NCI-H1417 (cell line): ENCODE data around the gene TSHR.
"Not testable (repeated sequence)": the region's sequence is repeated elsewhere in the genome, so short reads cannot be mapped to it uniquely, and the experiment has no call there.

ENCODE experiments used
- DNase-seq, 3 experiments: peaks; one replicate each; lab custom pipeline; 2025; lab: John Stamatoyannopoulos, UW

The TSHR gene

GRCh38 chr14:80996049-80996901, 40.9 kb downstream of the TSHR start:
- peak; percentile 39 to 80 (median 79) for DNase-seq

- no peak for DNase-seq
Observed at GRCh38 chr14:81001447-81001846, 46.0 kb downstream of the TSHR start.

- no peak for DNase-seq
Observed at GRCh38 chr14:81004575-81004974, 49.2 kb downstream of the TSHR start.

GRCh38 chr14:81005540-81006228, 50.3 kb downstream of the TSHR start:
- DNase-seq: no peak

GRCh38 chr14:81006266-81006665, 50.8 kb downstream of the TSHR start:
- no peak for DNase-seq

- DNase-seq: no peak
Observed at GRCh38 chr14:81007131-81007530, 51.7 kb downstream of the TSHR start.

- DNase-seq: no peak
Observed at GRCh38 chr14:81009346-81009745, 53.9 kb downstream of the TSHR start.

GRCh38 chr14:81018251-81018650, 62.8 kb downstream of the TSHR start:
- DNase-seq: no peak

GRCh38 chr14:81018684-81019083, 63.3 kb downstream of the TSHR start:
- DNase-seq: no peak

GRCh38 chr14:81019113-81019512, 63.7 kb downstream of the TSHR start:
- not testable (repeated sequence) for DNase-seq

- DNase-seq: no peak
Observed at GRCh38 chr14:81023095-81023710, 67.8 kb downstream of the TSHR start.

- DNase-seq: no peak
Observed at GRCh38 chr14:81028461-81028860, 73.0 kb downstream of the TSHR start.

- peak in 1 of 3 experiments; percentile 52 for DNase-seq
Observed at GRCh38 chr14:81031488-81031887, 76.1 kb downstream of the TSHR start.

- DNase-seq: no peak
Observed at GRCh38 chr14:81033698-81034240, 78.3 kb downstream of the TSHR start.

GRCh38 chr14:81042438-81042837, 87.0 kb downstream of the TSHR start:
- no peak for DNase-seq

- DNase-seq: no peak
Observed at GRCh38 chr14:81051547-81051946, 96.1 kb downstream of the TSHR start.

GRCh38 chr14:81054057-81054456, 98.6 kb downstream of the TSHR start:
- DNase-seq: not testable (repeated sequence)

- no peak for DNase-seq
Observed at GRCh38 chr14:81055971-81056370, 100.5 kb downstream of the TSHR start.

- no peak for DNase-seq
Observed at GRCh38 chr14:81062380-81062779, 107.0 kb downstream of the TSHR start.

GRCh38 chr14:81062816-81063215, 107.4 kb downstream of the TSHR start:
- peak in 1 of 3 experiments; percentile 45 for DNase-seq

- DNase-seq: peak in 2 of 3 experiments; percentile 25 to 70
Observed at GRCh38 chr14:81066672-81067071, 111.3 kb downstream of the TSHR start.

- no peak for DNase-seq
Observed at GRCh38 chr14:81067156-81067555, 111.7 kb downstream of the TSHR start.
